ENCODE data around the gene HSF5.

The HSF5 gene

DNA sequence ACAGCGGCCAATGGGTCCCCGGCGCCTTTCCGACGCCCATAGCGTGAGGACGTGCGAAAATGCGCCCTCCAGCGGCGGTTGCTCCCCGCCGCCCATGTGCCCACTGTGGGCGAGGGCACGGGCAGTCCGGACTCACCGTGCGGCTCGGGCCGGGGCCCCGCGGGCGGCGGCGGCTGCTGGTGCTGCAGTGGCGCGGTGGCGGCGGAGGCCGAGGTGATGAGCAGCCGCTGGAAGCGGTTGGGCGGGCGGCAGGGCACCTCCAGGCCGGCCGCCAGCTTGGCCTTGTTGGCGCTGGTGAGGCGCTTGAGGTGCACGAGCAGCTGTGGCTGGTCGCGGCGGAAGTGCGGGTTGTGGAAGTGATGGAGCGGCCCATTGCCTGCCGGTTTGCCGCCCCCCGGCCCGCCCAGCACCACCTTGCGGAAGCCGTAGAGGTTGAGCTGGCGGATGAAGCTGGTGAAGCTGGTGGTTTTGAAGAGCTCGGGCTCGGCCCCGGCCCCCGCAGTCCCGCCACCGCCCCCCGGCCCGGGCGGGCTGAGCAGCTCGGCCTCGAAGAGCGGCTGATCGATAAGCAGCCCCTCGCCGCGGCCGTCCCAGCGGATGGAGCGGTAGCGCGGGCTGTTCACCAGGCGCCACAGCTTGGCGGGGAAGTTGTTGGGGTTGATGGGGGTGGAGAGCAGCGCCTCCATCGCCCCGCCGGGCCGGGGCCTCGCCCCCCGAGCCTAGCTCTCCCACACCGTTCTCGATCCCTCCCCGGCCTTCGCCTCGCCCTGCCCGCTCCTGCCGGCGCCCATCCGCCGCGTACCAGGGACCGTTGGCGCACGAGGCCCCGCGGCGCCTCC, at the start of gene HSF5:
TSS of gene HSF5 (minus strand) at position 820 of the 839 bp plus-strand sequence. CDS start at position 686, 134 bp downstream.
- DNase-seq, result no peak

DNA sequence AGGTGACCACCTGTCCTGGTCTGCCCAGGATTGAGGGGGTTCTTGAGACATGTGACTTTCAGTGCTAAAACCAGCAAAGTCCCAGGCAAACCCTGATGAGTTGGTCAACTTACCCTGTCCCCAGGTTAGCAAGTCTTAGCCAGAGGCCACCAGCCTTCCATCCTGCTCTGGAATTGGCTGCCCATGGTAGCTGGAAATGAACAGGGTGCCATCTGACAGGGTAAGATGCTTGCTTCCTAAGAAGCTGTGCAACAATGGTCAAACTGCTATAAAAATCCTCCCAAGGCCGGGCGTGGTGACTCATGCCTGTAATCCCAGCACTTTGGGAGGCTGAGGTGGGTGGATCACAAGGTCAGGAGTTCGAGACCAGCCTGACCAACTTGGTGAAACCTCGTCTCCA, 49.1 kb upstream of the HSF5 start:
- no peak for DNase-seq

DNA sequence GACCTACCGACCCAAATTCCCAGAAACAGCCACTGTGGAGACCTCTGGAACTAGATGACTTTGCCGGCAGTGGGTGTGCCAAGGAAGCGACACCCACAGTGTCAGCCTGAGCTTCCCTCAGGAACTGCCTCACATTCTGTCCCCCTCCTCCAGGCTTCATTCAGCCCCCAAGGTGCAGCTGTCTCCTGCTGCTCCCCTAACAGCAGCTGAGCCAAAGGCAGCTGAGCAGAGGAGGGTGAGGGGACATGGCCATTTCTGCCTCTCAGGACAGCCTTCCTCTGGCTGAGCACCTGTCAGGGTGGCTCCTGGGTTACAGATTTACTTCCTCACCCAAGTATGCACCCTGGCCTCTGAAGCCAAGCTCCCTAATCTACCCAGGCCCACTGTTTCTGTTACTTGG, 48.3 kb upstream of the HSF5 start:
- DNase-seq, result no peak

GRCh38 chr17:58535431-58535830, 47.2 kb upstream of the HSF5 start:
- DNase-seq, result no peak

- DNase-seq, result peak; percentile 90 to 92
These were observed 46.8 kb upstream of the HSF5 start for GRCh38 chr17:58534901-58535421.

DNA sequence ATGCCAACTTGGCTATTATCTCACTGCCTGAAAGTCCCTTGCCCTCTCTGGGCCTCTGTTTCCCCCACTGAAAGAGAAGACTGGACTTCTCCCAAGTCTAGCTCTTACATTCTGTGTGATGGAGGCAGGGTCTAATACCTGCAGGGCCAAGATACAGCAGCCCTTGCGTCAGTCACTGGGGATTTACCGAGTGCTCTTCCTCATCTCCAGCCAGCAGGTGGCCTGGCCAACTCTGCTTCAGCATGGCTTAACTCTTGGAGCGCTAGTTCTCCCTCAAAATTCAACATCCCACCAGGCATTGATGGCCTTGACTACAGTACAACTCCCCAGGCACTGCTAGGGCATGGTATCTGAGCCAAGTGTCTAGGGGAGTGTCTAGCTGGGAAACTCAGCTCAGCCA, 46.1 kb upstream of the HSF5 start:
- DNase-seq, result no peak

- no peak for DNase-seq
These were observed 45.5 kb upstream of the HSF5 start for GRCh38 chr17:58533616-58534188.

DNA sequence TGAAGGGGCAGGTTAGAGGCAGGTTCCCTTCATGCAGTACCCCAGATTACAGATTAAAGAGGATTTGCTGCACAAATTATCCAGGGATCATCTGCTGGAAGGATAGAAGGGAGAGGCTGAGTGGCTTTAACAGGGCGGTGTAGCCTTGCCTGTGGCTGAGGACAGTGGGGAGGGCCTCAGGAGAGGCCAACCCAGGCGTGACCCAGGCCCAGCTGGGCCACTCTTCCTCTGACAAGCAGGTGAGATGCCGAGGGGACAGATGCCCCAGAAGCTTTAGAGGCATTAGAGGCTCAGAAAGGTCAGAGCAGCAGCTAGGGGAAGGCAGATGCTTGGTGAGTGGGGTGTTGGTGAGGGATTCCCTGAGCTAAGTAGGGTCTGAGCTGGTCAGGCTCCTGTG, 44.3 kb upstream of the HSF5 start:
- no peak for DNase-seq

DNA sequence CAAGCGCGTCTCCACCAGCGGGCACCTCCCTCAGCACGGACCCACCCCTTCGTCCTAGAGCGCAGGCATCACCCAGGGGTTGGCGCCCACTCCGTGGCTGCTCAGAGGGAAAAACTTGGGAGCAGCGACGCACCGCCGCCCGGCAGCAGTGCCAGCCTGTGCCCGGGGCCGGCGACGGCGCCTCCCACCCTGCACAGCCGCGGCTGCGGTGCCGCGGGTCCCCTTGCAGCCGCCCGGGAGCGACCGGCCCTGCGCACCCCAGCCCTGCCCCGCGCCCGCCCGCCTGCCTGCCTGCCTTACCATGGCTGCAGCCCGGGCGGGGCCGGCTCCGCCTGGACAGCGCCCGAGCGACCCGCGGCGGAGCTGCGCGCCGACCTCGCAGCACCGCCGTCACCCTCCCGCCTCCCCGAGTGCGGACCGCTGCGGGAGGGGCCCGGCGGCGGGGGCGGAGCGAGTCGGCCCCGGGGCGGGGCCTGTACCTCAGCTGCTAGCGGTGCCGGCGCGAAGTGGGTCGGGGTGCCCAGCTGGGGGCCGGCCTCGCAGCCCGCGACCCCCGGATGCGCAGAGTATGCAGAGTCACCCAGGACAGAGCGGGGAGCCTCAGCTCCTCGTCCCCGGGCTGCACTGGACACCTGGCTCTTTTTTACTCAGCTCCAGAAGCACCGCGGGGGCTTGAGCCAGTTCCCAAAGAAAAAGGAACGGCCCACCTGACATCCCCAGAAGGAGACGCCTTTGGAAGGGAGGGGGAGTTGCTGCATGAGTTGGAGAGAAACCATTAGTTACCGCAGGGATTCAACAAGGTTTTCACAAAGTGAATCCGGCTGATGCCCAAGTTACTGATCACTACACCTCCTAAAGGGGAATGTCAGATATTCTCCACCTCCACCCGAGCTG, 43.7 kb upstream of the HSF5 start:
- DNase-seq, result no peak

- DNase-seq, result no peak
These were observed 42.9 kb upstream of the HSF5 start for GRCh38 chr17:58531122-58531521.

GRCh38 chr17:58530655-58531054, 42.4 kb upstream of the HSF5 start:
- DNase-seq, result no peak

- no peak for DNase-seq
These were observed 41.1 kb upstream of the HSF5 start for GRCh38 chr17:58529275-58529674.

GRCh38 chr17:58528443-58528842, 40.2 kb upstream of the HSF5 start:
- DNase-seq, result no peak

GRCh38 chr17:58527949-58528348, 39.7 kb upstream of the HSF5 start:
- no peak for DNase-seq

- peak; percentile 9 to 27 for DNase-seq
These were observed 39.1 kb upstream of the HSF5 start for GRCh38 chr17:58527306-58527705.

- DNase-seq, result no peak
These were observed 37.0 kb upstream of the HSF5 start for GRCh38 chr17:58525239-58525638.

DNA sequence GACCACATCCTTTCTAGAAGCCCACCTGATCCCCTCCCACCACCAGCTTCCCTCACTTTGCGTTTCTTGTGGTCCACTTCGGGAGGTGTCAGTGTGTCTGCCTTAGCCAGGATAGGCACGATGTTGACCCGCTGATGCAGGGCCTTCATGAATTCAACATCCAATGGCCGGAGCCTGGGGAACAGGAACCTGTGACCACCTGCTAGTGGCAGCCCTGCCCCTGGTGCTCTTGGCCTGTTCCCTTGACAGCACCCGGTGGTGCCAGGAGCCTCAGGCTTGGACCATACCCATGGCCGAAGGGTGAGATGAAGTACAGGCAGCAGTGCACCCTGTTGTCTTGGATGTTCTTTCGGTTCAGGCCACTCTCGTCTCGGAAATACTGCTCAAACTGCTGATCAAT, 33.5 kb upstream of the HSF5 start:
- no peak for DNase-seq

- peak; percentile 15 to 38 for DNase-seq
These were observed 32.7 kb upstream of the HSF5 start for GRCh38 chr17:58520843-58521430.

GRCh38 chr17:58517928-58518609, 29.9 kb upstream of the HSF5 start:
- peak; percentile 100 for DNase-seq

DNA sequence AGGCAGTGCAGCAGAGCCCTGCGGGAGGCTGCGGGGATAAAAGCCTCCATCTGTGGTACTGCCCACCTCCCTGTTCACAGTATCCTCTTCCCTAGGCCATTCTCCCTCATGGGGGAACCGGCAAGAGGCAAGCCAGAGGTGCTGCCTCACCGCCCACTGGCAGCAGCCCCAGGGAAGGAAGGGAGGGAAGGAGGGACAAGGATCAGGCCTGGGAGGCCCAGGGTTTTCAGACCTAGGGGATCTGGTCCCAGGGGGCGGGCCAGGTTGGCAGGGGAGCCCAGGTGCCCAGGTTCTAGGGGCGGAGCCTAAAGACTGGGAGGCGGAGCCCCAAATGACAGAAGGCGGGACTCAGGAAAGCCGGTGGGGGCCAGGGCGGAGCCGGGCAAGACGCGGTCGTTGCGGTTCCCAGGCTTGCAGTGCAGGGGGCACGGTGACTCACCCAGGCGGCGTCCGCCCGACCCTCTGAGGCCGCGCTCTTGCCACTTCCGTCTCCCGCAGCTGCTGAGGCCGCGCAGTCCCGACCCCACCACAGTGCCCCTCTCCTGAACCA, 29.2 kb upstream of the HSF5 start:
- DNase-seq, result no peak

DNA sequence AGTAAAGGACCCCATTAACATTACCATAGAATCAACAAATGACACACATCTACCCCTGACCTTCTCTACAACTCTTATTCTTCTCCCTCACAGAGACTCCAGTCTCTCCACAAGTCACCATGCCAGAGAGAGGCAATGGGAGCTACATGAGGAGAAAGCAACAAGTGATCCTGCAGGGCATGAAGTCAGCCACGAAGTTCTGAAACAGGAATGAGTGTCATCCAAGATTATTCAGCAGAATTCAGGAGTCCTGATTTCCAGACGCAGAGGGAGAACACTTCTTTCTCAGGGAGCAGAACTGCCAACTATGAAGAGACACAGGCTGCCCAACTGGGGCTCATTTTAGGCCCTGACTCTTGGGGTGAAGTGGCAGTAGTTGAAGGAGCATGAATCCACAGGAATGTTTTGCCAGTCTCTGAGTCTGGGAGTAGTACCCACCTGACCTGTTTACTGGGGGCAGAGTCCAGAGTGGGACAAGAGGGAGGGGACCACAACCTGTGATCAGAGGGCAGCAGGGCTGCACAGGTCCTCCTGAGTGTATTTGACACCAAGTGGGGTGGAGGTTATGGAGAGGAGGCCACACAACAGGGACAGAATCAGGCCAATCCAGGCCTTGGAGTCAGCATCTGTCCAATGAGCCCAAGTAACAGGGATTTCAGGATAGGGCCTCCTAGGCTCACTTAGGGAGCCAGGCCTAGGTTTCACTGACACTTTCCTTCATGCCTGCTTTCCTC, 28.6 kb upstream of the HSF5 start:
- DNase-seq, result no peak
